NCI-H146 treated with DMSO at 0.1 percent for 48 hours (cell line): ENCODE measurements around the gene MDM4.
A peak's percentile ranks its signal among the peaks of the same experiment; 100 is the strongest.
"Not testable (repeated sequence)": the region's sequence is repeated elsewhere in the genome, so short reads cannot be mapped to it uniquely, and the experiment has no call there.

Experiments used
- DNase-seq: peaks from one replicate; lab custom pipeline; 2025; ENCODE audit not compliant: unreplicated experiment; lab: John Stamatoyannopoulos, UW

The MDM4 gene

GRCh38 chr1:204560002-204560401, 43.8 kb downstream of the MDM4 start:
- not testable (repeated sequence) for DNase-seq

GRCh38 chr1:204560590-204561150, 44.5 kb downstream of the MDM4 start:
- DNase-seq, result no peak

- no peak for DNase-seq
These were observed 46.1 kb downstream of the MDM4 start for GRCh38 chr1:204562075-204562990.

GRCh38 chr1:204563307-204563706, 47.1 kb downstream of the MDM4 start:
- no peak for DNase-seq

GRCh38 chr1:204563780-204564179, 47.6 kb downstream of the MDM4 start:
- no peak for DNase-seq

GRCh38 chr1:204564835-204565234, 48.6 kb downstream of the MDM4 start:
- DNase-seq, result no peak

- peak; percentile 80 for DNase-seq
These were observed 49.7 kb downstream of the MDM4 start for GRCh38 chr1:204565617-204566582.

GRCh38 chr1:204566583-204566955, 50.4 kb downstream of the MDM4 start:
- DNase-seq, result peak; percentile 79

GRCh38 chr1:204567071-204567470, 50.9 kb downstream of the MDM4 start:
- DNase-seq, result peak; percentile 14

- DNase-seq, result no peak
These were observed 52.5 kb downstream of the MDM4 start for GRCh38 chr1:204568576-204569315.

- no peak for DNase-seq
These were observed 53.3 kb downstream of the MDM4 start for GRCh38 chr1:204569478-204569877.

GRCh38 chr1:204570021-204570420, 53.8 kb downstream of the MDM4 start:
- not testable (repeated sequence) for DNase-seq

- no peak for DNase-seq
These were observed 54.9 kb downstream of the MDM4 start for GRCh38 chr1:204571128-204571527.

GRCh38 chr1:204571631-204572030, 55.4 kb downstream of the MDM4 start:
- DNase-seq, result no peak

GRCh38 chr1:204572923-204573922, 57.0 kb downstream of the MDM4 start:
- no peak for DNase-seq

GRCh38 chr1:204574016-204574864, 58.0 kb downstream of the MDM4 start:
- no peak for DNase-seq

- no peak for DNase-seq
These were observed 58.6 kb downstream of the MDM4 start for GRCh38 chr1:204574865-204575163.
